NCI-H187 treated with DMSO at 0.1 percent for 48 hours (cell line): ENCODE results near the gene TPD52L2.
"Not testable (repeated sequence)": the region's sequence is repeated elsewhere in the genome, so short reads cannot be mapped to it uniquely, and the experiment has no call there.

ENCODE experiments used
- DNase-seq: peaks from one replicate; lab custom pipeline; 2025; lab: John Stamatoyannopoulos, UW

TPD52L2 gene

DNA sequence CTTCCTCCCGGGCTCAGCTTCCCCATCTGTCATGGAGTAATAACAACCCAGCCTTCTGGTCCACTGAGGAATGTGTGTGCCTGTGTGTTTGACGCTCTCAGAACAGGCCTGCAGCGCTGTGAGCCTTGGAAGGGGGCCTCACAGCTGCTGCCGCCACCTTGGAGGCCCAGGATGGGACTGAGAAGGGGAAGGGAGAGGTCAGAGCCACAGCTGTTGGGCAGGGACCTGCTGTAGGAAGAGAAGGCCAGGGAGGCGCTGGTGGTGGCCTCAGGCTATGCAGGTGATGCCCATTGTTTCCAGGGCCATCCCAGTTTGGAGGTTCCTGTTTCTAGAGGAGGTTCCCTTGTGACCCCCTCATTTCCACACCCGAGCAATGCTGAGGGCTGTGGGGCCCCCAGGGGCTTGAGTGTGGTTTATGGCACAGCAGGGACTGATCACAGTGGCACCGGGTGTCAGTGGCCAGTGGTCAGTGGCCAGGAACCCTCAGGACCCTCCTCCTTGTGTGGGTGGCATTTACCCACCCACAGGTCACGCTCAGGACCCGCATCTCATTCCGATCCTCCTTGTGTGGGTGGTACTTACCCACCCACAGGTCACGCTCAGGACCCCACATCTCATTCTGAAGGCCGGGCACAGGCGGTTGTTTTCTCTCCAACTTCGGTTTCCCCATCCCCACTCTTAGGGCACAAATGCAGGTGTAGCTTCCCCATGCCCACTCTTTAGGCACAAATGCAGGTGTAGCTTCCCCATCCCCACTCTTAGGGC lies 14.0 kb downstream of the TPD52L2 start:
- no peak for DNase-seq

DNA sequence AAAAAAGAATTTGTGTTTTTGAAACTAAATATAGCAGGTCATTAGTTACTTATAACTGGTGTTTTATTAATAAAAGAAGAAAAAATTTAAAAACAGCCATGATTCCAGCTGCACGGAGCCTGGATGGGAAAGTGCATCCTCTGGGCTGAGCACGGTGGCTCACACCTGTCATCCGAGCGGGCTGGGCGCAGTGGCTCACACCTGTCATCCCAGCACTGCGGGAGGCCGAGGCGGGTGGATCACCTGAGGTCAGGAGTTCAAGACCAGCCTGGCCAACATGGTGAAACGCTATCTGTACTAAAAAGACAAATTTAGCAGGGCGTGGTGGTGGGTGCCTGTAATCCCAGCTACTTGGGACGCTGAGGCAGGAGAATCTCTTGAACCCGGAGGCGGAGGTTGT lies 15.8 kb downstream of the TPD52L2 start:
- DNase-seq: not testable (repeated sequence)

DNA sequence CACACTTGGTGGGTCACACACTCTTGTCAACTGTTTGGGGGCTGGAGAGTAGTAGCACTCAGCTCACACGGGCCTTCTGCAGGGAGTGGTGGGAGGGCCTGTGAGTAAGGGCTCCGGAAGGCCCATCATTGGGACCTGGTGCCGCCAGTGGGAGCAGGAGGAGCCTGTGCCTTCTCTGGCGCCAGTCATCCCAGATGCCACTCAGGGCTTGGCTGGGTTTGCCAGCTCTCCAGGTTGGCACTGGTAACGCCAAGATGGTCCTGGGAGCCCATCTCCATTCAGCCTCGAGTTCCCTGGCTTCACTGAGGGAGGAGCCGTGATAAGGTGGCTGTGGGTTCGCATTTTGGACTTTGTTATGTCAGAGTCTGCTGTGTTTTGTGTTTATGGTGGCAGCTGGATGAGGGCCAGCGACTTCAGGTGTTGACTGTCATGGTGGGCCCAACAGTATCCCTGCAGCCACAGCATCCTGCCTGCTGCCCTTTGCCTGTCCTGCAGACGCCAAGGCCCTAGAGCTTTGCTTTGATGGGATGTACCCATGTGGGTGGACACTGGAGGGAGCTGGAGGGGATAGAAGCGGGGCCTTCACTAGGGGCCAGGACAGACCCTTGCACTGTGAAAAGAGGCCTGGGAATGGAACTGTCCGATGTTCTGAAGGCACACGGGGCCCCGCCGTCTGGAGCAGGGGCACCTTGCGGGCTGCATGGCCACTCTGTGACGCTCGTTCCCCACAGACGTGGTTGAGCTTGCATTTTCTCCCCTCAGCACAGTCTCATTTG lies 16.6 kb downstream of the TPD52L2 start:
- no peak for DNase-seq

- DNase-seq: no peak
These were observed 17.5 kb downstream of the TPD52L2 start for GRCh38 chr20:63882257-63883200.

GRCh38 chr20:63883201-63883593 lies 18.1 kb downstream of the TPD52L2 start:
- no peak for DNase-seq

DNA sequence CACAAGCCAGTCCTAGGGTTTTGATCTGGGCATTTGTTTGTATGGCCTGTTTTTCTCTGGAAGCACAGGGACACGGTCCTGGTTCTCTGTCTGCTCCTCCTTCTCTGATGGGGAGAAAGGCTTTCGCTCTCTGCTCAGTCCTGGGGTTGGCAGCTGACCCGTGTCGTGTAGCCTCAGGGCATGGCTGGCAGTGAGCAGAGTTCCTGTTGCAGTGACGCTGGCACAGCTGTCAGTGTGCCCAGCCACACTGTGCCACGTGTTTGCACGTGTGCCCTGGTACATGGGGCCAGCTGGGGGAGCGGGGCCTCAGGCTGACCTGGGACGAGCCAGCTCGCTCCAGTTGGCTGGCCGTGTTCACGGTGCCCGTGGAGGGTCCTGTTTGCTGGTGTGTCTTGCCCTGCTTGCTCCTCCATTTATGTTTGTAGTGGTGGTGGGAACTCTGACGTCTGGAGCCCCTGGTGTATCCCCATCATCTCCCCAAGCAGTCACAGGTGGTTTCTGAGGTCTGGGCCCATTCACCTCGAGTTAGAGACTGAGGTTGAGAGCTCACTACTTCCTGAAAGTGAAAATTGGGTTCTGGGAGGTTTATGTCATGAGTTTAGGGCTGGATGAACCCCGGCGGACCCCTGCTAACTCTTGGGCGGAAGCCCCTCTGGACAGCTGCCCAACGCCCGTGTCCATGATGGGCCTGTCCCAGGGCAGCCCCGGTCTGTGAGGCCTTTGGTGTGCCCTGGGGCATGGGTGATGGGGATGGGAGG lies 19.6 kb downstream of the TPD52L2 start:
- no peak for DNase-seq

DNA sequence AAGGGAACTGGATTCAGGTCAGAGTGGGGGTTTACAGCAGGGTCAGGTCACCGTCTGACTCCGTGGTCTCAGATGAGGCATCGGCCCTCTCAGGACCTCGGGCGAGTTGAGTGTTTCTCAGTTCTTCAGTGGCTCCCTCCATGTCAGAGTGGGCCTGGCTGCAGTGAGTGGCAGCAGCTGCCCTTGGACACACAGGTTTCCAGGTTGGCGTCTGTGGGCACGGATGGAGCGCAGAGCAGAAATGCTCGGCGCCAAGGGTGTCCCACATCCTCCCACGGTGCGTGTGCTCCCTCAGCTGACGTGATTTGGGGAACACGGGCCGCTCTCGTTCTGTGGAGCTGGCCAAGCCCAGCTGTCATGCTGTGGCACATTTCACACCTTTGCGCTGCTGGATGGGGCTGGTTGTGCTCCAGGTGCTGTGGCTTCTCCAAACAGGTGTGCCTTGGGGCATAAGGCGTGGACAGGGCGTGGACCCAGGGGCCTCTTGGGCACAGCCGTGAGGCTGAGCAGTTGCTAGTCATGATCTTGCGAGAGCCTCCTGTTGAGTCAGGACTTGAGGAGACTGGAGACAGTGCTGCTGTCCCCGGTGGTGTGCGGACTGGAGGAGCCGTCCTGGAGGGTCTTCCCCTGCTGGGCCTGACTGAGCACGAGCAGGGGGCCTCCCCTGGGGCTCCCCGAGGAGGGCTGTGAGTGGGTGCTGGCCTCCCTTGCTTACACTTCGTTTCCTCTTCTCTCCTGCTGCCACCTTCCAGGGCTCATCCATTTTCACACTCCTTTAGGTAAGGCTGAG lies 20.4 kb downstream of the TPD52L2 start:
- DNase-seq: no peak

- DNase-seq: no peak
These were observed 21.0 kb downstream of the TPD52L2 start for GRCh38 chr20:63886054-63886419.

- no peak for DNase-seq
These were observed 21.9 kb downstream of the TPD52L2 start for GRCh38 chr20:63886921-63887320.

- no peak for DNase-seq
These were observed 24.5 kb downstream of the TPD52L2 start for GRCh38 chr20:63889241-63890200.

- DNase-seq: no peak
These were observed 25.1 kb downstream of the TPD52L2 start for GRCh38 chr20:63890201-63890576.

GRCh38 chr20:63890616-63891015 lies 25.5 kb downstream of the TPD52L2 start:
- DNase-seq: no peak

DNA sequence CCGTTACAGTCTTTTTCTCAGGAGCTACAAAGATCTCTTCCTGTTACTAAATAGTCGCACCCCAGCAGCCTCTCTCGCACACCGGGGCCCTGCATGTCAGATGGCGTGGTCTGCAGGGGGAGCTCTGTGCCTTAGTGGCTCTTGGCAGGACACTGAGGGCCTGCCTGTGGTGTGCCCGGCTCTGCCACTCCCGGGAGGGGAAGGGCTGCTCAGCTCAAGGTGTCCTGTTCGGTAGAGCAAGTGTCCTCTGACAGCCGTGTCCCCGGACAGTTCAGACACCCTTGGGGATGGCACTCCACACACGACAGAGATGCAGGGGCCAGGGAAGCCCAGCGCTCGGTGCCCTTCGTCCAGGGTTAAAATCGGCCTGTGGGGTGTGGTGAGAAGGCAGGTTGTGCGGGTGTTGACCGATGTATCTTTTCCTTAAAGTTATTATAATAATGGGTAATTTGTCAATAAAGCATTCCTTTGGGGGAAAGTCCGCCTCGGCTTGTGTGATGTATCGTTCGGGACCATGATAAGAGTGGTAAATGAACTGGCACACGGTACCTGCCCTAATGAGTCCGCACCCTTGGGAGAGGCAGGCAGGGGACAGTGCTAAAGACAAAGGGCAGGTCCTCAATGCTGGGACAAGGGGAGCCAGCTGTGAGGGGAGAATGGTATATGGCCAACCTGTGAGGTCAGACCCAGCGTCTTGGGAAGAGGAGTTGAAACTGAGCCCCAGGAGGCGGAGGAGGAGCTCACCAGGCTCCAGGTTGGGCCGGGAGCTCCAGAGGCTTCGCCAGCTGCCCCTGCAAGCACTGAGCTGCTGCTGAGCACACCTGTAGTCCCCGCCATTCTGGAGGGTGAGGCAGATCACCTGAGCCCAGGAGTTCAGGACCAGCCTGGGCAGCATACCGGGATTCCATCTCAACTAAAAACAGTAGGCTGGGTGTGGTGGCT lies 26.3 kb downstream of the TPD52L2 start:
- no peak for DNase-seq

DNA sequence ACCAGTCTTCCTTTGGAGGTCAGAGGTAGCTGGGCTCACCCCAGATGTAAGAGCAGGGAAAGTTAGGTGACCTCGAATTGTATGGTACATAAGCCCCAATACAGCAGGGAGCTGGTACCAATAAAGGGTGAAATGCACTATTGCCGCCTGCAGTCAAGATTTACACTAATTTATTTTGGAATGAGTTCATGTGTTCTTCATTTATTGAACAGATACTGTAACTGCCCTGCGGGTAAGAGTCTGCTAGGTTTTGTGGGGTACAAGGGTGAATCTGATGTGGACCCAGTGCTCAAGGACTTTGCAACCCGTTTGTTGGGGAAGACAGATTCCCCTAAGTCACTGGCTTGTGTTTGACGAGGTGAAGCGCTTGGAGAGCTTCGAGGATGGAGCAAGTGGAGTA lies 27.3 kb downstream of the TPD52L2 start:
- no peak for DNase-seq

GRCh38 chr20:63893999-63894357 lies 28.9 kb downstream of the TPD52L2 start:
- DNase-seq: no peak

GRCh38 chr20:63894358-63895201 lies 29.5 kb downstream of the TPD52L2 start, which contains the start of gene DNAJC5:
Gene DNAJC5, plus strand, starts transcription at chr20:63895126. Its CDS starts 33,220 bp downstream, at chr20:63928346.
- DNase-seq: peak; percentile 64

DNA sequence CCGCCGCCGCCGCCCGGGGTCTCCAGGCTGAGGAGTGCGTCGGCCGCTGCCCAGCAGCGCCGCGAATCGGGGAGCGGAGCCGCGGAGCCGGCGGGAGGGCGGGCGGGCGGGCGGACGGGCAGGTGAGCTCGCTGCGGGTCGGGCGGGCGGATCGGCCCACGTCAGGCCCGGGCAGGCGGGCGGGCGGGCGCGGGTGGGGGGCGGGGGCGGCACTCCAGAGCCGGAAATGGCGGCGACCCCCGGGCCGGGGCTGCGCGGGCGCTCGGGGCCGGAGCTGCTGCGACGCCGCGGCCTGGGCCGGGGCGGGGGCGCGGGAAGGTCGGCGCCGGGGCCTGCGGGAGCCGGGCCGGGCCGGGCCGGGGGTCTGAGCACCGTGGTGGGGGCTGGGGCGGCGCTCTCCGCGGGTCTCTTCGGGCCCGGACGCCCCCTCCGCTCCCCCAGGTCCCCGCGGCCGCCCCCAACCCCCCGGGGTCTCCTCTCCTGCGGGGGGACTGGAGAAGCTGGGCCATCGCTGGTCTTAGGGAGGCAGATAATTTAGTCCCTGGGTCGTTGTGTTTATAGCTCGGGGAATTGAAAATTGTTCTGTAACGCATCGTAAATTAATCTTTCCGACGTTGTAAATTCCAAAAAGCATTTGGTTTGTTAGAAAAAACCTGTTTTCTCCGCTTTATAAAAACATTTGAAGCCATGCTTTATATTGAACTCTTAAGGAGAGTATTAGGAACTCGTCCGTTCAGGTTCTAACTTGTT lies 30.3 kb downstream of the TPD52L2 start:
- no peak for DNase-seq
